ENCODE data around the gene ZNF732.

DNA sequence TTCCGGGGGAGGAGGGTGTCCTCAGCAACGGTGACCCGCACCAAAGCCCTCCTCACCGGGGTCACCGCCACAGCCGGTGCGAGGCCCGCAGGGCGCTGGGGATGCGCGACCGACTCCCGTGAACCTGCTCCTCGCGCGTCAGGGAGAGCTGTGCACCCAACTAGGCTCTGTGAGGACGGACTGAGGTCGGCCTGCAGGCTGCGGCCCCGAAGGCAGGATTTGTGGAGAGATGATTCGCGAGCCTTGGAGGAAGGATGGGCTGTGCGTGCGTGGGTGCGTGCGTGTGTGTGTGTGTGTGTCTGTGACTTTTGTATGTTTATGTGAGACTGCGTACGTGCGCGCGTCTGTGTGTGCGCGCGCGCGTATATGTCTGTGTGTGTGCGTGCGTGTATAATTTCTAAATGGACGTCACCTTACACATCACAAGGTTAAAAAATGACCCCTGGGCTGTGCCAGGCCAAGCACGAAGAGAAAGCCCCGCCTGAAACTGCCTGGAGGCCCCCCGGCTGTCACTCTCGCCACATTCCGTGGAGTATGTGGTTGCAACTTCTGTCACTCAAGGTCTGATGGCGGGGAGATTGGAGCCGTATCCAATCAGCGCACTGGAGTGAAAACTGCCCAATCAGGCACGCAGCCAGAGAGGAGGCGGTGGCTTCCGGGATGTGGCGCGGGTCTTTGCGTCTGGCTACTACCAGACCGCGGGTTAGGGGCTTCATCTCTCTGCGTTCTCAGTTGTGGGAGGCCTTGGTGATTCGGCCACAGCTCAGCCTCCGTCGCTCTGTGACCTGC, 32.1 kb upstream of the ZNF732 start, which contains the start of gene ZNF141:
- no peak for TF ChIP-seq HDAC1 (IDR thresholded peaks at IDR 0.05)
- TF ChIP-seq, protein P1, sequence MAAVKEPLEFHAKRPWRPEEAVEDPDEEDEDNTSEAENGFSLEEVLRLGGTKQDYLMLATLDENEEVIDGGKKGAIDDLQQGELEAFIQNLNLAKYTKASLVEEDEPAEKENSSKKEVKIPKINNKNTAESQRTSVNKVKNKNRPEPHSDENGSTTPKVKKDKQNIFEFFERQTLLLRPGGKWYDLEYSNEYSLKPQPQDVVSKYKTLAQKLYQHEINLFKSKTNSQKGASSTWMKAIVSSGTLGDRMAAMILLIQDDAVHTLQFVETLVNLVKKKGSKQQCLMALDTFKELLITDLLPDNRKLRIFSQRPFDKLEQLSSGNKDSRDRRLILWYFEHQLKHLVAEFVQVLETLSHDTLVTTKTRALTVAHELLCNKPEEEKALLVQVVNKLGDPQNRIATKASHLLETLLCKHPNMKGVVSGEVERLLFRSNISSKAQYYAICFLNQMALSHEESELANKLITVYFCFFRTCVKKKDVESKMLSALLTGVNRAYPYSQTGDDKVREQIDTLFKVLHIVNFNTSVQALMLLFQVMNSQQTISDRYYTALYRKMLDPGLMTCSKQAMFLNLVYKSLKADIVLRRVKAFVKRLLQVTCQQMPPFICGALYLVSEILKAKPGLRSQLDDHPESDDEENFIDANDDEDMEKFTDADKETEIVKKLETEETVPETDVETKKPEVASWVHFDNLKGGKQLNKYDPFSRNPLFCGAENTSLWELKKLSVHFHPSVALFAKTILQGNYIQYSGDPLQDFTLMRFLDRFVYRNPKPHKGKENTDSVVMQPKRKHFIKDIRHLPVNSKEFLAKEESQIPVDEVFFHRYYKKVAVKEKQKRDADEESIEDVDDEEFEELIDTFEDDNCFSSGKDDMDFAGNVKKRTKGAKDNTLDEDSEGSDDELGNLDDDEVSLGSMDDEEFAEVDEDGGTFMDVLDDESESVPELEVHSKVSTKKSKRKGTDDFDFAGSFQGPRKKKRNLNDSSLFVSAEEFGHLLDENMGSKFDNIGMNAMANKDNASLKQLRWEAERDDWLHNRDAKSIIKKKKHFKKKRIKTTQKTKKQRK (IDR thresholded peaks at IDR 0.05; ENCODE audit: borderline replicate concordance, low read depth, low read length), result no peak
- TF ChIP-seq BRCA1 (IDR thresholded peaks at IDR 0.05), result no peak
- TF ChIP-seq BRCA1 (CRISPR knock-in tag; IDR thresholded peaks at IDR 0.05), result no peak
- no peak for TF ChIP-seq MTF1 (CRISPR knock-in tag; IDR thresholded peaks at IDR 0.05; ENCODE audit: borderline replicate concordance)
- TF ChIP-seq, protein P2, sequence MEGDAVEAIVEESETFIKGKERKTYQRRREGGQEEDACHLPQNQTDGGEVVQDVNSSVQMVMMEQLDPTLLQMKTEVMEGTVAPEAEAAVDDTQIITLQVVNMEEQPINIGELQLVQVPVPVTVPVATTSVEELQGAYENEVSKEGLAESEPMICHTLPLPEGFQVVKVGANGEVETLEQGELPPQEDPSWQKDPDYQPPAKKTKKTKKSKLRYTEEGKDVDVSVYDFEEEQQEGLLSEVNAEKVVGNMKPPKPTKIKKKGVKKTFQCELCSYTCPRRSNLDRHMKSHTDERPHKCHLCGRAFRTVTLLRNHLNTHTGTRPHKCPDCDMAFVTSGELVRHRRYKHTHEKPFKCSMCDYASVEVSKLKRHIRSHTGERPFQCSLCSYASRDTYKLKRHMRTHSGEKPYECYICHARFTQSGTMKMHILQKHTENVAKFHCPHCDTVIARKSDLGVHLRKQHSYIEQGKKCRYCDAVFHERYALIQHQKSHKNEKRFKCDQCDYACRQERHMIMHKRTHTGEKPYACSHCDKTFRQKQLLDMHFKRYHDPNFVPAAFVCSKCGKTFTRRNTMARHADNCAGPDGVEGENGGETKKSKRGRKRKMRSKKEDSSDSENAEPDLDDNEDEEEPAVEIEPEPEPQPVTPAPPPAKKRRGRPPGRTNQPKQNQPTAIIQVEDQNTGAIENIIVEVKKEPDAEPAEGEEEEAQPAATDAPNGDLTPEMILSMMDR (IDR thresholded peaks at IDR 0.05 in 2 of 3, conservative IDR thresholded peaks at IDR 0.05 in 1 of 3; ENCODE audit: insufficient read depth in 2 of 3, low read depth in 1 of 3, low read length in 3 of 3), result no peak
- TF ChIP-seq, protein P3, sequence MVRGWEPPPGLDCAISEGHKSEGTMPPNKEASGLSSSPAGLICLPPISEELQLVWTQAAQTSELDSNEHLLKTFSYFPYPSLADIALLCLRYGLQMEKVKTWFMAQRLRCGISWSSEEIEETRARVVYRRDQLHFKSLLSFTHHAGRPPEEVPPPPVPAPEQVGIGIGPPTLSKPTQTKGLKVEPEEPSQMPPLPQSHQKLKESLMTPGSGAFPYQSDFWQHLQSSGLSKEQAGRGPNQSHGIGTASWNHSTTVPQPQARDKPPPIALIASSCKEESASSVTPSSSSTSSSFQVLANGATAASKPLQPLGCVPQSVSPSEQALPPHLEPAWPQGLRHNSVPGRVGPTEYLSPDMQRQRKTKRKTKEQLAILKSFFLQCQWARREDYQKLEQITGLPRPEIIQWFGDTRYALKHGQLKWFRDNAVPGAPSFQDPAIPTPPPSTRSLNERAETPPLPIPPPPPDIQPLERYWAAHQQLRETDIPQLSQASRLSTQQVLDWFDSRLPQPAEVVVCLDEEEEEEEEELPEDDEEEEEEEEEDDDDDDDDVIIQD (CRISPR knock-in tag; IDR thresholded peaks at IDR 0.05), result no peak

All from K562 (cell line).